HL-60 (cell line): Measurements from ENCODE around the gene ELP4.
"Not testable (repeated sequence)": the region's sequence is repeated elsewhere in the genome, so short reads cannot be mapped to it uniquely, and the experiment has no call there.

Experiments used
- DNase-seq, 2 experiments: peaks; one replicate each; pipeline ENCODE4 v3.0.0-alpha.2; 2010 to 2020; ENCODE audit warnings: low read depth in 1 of 2, low spot score in 1 of 2
- H3K27ac ChIP-seq: fragments of 250-450 bp; sonication (Bioruptor Pico); replicated peaks from 2 replicates; pipeline ENCODE4 v1.5.1; 2020; ENCODE audit warnings: mild to moderate bottlenecking, moderate library complexity
- H3K27me3 ChIP-seq: fragments of 250-450 bp; sonication (Bioruptor Pico); 2 replicates; pipeline ENCODE4 v1.5.1; 2021; ENCODE audit warnings: mild to moderate bottlenecking, moderate library complexity; ENCODE audit not compliant: insufficient read depth, poor library complexity, severe bottlenecking
- H3K4me3 ChIP-seq: replicated peaks from 2 replicates; pipeline ENCODE4 v1.5.1; 2011; ENCODE audit warnings: mild to moderate bottlenecking, control low read depth, low read length; ENCODE audit not compliant: insufficient read depth
- CTCF ChIP-seq: IDR thresholded peaks from one replicate; pipeline ENCODE4 v1.5.1; 2011; ENCODE audit warnings: low read length, control low read depth, inconsistent platforms; ENCODE audit not compliant: insufficient read depth
- GABPA ChIP-seq: IDR thresholded peaks from 2 replicates; pipeline ENCODE4 v1.6.1; 2012; ENCODE audit warnings: low read depth
- POLR2AphosphoS5 ChIP-seq: IDR thresholded peaks from 2 replicates; pipeline ENCODE4 v1.6.1; 2012; ENCODE audit warnings: low read depth
- REST ChIP-seq: IDR thresholded peaks from 2 replicates; pipeline ENCODE4 v1.6.1; 2012; ENCODE audit warnings: low read depth; ENCODE audit not compliant: insufficient replicate concordance
- SPI1 ChIP-seq: IDR thresholded peaks from 2 replicates; pipeline ENCODE4 v1.6.1; 2012; ENCODE audit warnings: low read depth, mild to moderate bottlenecking, borderline replicate concordance

The ELP4 gene

GRCh38 chr11:31728432-31728831 is 218.9 kb downstream of the ELP4 start:
- no peak overlapping the region for H3K27ac ChIP-seq
- no peak overlapping the region for H3K4me3 ChIP-seq
- H3K27me3 ChIP-seq: no peaks in the 10 kb centered on the region
- TF ChIP-seq GABPA (no peak), CTCF (no peak), REST (no peak), SPI1 (no peak), POLR2AphosphoS5 (no peak)
- no peak for DNase-seq

- TF ChIP-seq POLR2AphosphoS5 (no peak), GABPA (no peak), SPI1 (no peak), CTCF (no peak), REST (no peak)
- no peak overlapping the region for H3K4me3 ChIP-seq
- DNase-seq: no peak
Measured at GRCh38 chr11:31740131-31740530, 230.6 kb downstream of the ELP4 start.

GRCh38 chr11:31740731-31741368 is 231.3 kb downstream of the ELP4 start:
- not testable (repeated sequence) for H3K27ac ChIP-seq, H3K27me3 ChIP-seq, DNase-seq, H3K4me3 ChIP-seq

More at GRCh38 chr11:31740131-31740530, 230.6 kb downstream of the ELP4 start:
- Histone ChIP-seq H3K27me3 (no peaks in the 10 kb centered on the region), H3K27ac (no peak overlapping the region)

- Histone ChIP-seq H3K4me3 (no peak overlapping the region), H3K27ac (no peak overlapping the region), H3K27me3 (no peaks in the 10 kb centered on the region)
- DNase-seq: no peak
- TF ChIP-seq POLR2AphosphoS5: no peak
- no peak for TF ChIP-seq SPI1
- TF ChIP-seq REST: no peak
- TF ChIP-seq GABPA: no peak
- TF ChIP-seq CTCF: no peak
Measured at GRCh38 chr11:31747581-31747980, 238.0 kb downstream of the ELP4 start.
